AG04449 (cell line): ENCODE measurements around the gene ACLY.

ENCODE experiments used
- CTCF ChIA-PET: fragments of 350-600 bp; formaldehyde crosslinking; extraction: SDS; loops from one replicate; lab custom pipeline; 2021; ENCODE audit warnings: antibody characterized with exemption; lab: Yijun Ruan, JAX
- POLR2A ChIA-PET: fragments of 400-600, 350-600 bp; formaldehyde crosslinking; extraction: SDS; loops from one replicate; lab custom pipeline; 2020; ENCODE audit warnings: antibody characterized with exemption, inconsistent platforms; lab: Yijun Ruan, JAX
- DNase-seq: peaks from one replicate; pipeline ENCODE4 v3.0.0-alpha.2; 2010; ENCODE audit warnings: low read depth, low spot score
- H3K4me3 ChIP-seq: 2 replicates; pipeline ENCODE4 v1.5.1; 2011; ENCODE audit warnings: low read depth, mild to moderate bottlenecking, control low read depth, low read length
- CTCF ChIP-seq: IDR thresholded peaks from one replicate; pipeline ENCODE4 v1.5.1; 2011; ENCODE audit warnings: mild to moderate bottlenecking, moderate library complexity, low read length, control low read depth, inconsistent platforms; ENCODE audit not compliant: insufficient read depth; ENCODE audit errors: missing control alignments

The ACLY gene

DNA sequence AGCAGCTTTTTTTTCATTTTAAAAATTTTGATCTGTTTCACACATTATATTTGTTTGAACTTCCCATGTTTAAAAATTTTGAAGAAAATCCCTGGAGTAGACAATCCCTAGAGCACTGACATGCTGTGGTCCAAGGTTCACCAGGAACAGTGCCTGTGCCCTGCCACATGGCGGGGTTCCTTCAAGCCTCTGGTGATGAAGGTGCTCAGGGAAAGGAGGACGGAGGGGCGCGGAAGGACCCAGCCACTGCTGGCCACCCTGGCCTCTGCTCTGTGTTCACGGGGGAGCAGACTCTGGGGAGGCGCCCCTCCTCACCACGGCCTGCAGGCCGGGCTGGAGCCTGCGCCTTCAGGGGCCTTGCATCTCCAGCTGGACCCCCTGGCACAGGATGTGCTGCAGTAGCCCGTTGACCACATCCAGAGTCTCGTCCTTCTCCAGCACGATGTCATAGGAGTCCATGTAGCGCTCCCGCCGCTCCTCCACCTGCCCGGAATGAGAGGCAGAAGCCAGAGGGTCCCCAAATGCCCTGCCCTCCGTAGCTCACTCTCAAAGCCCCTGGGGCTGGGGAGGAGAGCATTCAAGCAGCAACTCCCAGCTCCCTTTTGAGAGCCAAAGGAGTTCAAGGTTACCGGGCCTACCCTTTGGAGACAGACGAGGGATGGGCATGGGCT lies 93.4 kb downstream of the ACLY start:
- H3K4me3 ChIP-seq = no peak overlapping the region
- DNase-seq = no peak
- POLR2A ChIA-PET = interaction anchor here (2.0 kb wide), 1 partner anchor 13 kb away, joined by 8 read pairs; the partner anchor contains the start of genes FKBP10 and P3H4
- no peak for TF ChIP-seq CTCF
- CTCF ChIA-PET = interaction anchor here (0.8 to 1.3 kb wide), 5 partner anchors 11 to 88 kb away, joined by 3 to 6 read pairs (median 4); partner anchors contain the start of gene P3H4

DNA sequence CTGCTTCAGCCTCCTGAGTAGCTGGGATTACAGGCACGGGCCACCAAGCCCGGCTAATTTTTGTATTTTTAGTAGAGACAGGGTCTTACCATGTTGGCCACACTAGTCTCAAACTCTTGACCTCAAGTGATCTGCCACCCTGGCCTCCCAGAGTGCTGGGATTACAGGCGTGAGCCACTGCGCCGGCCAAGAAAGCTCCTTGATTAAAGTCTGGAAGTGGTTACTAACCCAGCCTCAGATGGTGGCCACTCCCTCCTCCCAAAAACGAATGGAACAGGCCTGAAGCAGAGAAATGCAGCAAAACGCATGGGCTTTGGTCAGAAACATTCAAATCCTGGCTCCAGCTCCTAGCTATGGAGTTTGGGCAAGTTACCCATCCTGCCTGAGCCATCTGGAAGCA lies 94.7 kb downstream of the ACLY start:
- no peak for TF ChIP-seq CTCF
- DNase-seq = no peak
- ChIA-PET CTCF (interaction anchor here (0.8 to 1.4 kb wide), 2 partner anchors 13 to 23 kb away, joined by 3 to 6 read pairs; partner anchors contain the start of gene P3H4), POLR2A (interaction anchor here (1.1 to 2.0 kb wide), 2 partner anchors 12 to 13 kb away, joined by 3 to 8 read pairs; partner anchors contain the start of genes FKBP10 and P3H4)
- no peak overlapping the region for H3K4me3 ChIP-seq

GRCh38 chr17:41823580-41823979 lies 95.2 kb downstream of the ACLY start:
- H3K4me3 ChIP-seq = no peak overlapping the region
- no peak for DNase-seq
- POLR2A ChIA-PET = interaction anchor here (1.1 to 2.0 kb wide), 3 partner anchors 11 to 13 kb away, joined by 3 to 8 read pairs (median 6); partner anchors contain the start of genes FKBP10 and P3H4
- no peak for TF ChIP-seq CTCF
- CTCF ChIA-PET = interaction anchor here (1.4 kb wide), 2 partner anchors 9 to 22 kb away, joined by 5 to 6 read pairs; no protein-coding TSS in a partner anchor

DNA sequence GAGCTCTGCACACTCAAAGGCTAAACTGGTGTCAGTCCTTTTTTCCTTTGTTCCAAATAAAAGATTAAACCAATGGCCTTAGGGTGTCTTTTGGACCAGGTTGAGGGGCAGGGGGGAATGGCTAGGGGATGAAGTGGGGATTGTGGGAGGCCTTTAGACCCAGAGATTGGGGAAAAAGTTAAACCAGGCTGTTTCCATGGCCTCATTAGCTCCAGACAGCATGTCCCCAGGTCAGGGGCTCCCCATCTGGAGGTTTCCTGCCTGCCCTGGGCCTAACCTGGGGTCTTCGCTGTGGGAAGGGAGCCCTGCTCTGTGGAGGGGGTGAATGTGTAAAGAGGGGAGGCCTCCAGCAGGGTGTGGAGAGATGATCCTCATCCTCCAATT lies 95.6 kb downstream of the ACLY start:
- POLR2A ChIA-PET = interaction anchor here (1.5 kb wide), 1 partner anchor 11 kb away, joined by 6 read pairs; the partner anchor contains the start of gene FKBP10
- DNase-seq = no peak
- TF ChIP-seq CTCF = no peak
- H3K4me3 ChIP-seq = no peak overlapping the region
- CTCF ChIA-PET = interaction anchor here (1.4 kb wide), 1 partner anchor 10 kb away, joined by 5 read pairs; no protein-coding TSS in a partner anchor

GRCh38 chr17:41822216-41823140 lies 96.3 kb downstream of the ACLY start:
- CTCF ChIA-PET = interaction anchor here (1.4 kb wide), 1 partner anchor 10 kb away, joined by 5 read pairs; no protein-coding TSS in a partner anchor
- no peak for TF ChIP-seq CTCF
- POLR2A ChIA-PET = interaction anchor here (0.8 to 1.6 kb wide), 3 partner anchors 10 to 290 kb away, joined by 3 to 6 read pairs (median 3); partner anchors contain the start of genes DHX58 and FKBP10
- DNase-seq = no peak
- no peak overlapping the region for H3K4me3 ChIP-seq
